ENCODE results near the gene BEGAIN. TPM values are rescaled to one million over a fixed set of nuclear protein-coding genes. Genes with fewer than 3 reads are reported as not detected.

The BEGAIN gene
- total RNA-seq, 3 donors from 2014 or later (not counting 1 experiment from before 2014, with no cell fraction given) = 0.11 to 1.3 TPM; not detected in 1

DNA sequence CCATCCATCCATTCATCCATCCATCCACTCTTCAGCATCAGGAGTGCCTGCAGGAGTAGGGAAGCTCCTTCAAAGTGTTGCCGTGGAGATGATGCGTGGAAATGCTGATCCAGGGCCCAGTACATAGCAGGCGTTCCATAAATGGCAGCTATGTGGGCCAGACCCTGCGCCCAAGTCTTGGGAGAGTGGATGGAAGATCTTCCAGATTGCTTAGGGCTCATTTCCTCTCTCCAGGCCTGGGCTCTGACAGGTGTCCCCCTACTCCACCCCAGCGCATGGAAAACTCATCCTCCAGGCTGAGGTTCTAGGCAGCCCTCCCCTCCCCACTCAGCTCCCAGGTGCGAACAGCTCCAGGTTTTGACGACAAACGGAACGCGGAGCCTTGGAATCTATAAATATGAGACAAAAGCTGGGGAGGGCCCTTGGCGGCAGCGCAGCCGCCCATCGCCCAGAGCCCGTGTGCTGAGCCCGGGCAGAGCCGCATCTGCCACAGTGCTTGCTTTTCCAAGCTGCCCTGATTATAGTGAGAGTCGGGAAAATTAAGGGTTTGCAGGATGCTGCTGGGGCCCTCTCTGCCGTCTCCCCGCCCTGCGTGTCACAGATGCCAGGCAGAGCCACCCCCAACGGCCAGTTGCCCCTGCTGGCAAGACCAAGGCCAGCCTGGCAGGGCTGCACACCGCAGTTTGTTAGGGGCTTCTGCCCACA, 1.6 kb downstream of the BEGAIN start:
- whole genome bisulfite sequencing (ENCODE audit: insufficient coverage) = 95% methylated on average over 23 of the region's 23 CpGs
- no peak for ATAC-seq
- Mint-ChIP-seq H3K27ac (no peak overlapping the region), H3K36me3 (no peaks in the 10 kb centered on the region), H3K27me3 (ENCODE audit: low read depth in 2 of 2) (peaks cover 30 to 35% of the 10 kb centered on the region in 2 donors), H3K9me3 (no peaks in the 10 kb centered on the region), H3K4me3 (peak overlapping the region; percentile 35), H3K4me1 (no peaks in the 10 kb centered on the region)
- TF ChIP-seq, protein P1, sequence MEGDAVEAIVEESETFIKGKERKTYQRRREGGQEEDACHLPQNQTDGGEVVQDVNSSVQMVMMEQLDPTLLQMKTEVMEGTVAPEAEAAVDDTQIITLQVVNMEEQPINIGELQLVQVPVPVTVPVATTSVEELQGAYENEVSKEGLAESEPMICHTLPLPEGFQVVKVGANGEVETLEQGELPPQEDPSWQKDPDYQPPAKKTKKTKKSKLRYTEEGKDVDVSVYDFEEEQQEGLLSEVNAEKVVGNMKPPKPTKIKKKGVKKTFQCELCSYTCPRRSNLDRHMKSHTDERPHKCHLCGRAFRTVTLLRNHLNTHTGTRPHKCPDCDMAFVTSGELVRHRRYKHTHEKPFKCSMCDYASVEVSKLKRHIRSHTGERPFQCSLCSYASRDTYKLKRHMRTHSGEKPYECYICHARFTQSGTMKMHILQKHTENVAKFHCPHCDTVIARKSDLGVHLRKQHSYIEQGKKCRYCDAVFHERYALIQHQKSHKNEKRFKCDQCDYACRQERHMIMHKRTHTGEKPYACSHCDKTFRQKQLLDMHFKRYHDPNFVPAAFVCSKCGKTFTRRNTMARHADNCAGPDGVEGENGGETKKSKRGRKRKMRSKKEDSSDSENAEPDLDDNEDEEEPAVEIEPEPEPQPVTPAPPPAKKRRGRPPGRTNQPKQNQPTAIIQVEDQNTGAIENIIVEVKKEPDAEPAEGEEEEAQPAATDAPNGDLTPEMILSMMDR (IDR thresholded peaks at IDR 0.05) = no peak
- Histone ChIP-seq H3K36me3 (ENCODE audit: control insufficient read depth, insufficient read depth, low read length) (no peaks in the 10 kb centered on the region), H3K4me3 (ENCODE audit: low read length) (no peak overlapping the region), H3K27ac (ENCODE audit: low read length) (no peak overlapping the region), H3K9me3 (ENCODE audit: control insufficient read depth, insufficient read depth, low read length) (no peaks in the 10 kb centered on the region), H3K27me3 (ENCODE audit: control insufficient read depth, insufficient read depth, low read length) (peaks cover 14% of the 10 kb centered on the region), H3K4me1 (ENCODE audit: control insufficient read depth, insufficient read depth, low read length) (peaks cover 6% of the 10 kb centered on the region)
- no peak for DNase-seq
- intact Hi-C loops (cut with micrococcal nuclease) = no loop called here

DNA sequence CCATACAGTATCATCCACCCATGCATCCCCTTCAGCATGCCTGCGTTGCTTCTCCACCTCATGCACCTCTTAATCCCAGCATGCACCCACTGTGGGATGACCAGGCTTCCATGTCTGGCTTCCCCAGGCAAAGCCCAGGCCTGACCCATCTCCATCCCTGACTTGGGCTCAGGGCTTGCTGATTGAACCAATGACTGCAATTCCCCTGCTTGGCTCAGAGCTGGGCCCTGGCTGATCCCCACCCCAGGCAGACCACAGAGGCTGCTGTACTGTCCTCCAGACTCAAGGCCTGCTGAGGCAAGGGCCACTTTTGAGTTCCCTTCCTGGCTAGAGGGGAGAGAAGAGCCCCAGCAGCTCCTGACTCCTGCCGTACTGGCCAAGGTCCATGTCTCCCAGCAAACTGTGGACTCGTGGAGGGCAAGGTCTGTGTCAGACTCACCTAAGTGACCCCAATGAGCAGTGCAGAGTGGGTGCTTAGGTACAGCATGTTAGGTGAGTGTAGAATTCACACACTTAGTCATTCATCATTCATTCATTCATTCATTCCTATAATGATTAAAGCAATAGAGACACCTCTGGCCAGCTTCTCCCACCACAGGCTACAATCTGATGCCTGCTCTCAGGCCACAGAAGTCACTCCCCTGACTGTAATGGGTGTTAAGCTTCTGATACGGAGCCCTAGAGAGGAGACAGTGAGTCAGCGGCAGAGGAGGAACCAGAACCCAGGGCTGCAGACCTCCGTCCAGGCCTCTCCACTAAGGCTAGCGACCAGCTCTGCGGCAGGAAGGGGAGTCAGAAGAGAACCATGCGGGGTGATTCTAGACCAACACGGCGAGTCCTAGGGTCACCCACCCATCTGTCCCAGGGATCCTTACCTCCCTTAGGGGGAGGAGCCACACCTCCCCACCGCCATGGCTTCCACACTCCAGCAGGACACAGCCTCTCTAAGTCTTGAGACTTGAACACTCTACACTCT, 2.9 kb downstream of the BEGAIN start:
- Histone ChIP-seq H3K4me1 (ENCODE audit: control insufficient read depth, insufficient read depth, low read length) (peaks cover 6% of the 10 kb centered on the region), H3K27me3 (ENCODE audit: control insufficient read depth, insufficient read depth, low read length) (peaks cover 14% of the 10 kb centered on the region), H3K9me3 (ENCODE audit: control insufficient read depth, insufficient read depth, low read length) (no peaks in the 10 kb centered on the region), H3K36me3 (ENCODE audit: control insufficient read depth, insufficient read depth, low read length) (no peaks in the 10 kb centered on the region), H3K27ac (ENCODE audit: low read length) (no peak overlapping the region), H3K4me3 (ENCODE audit: low read length) (no peak overlapping the region)
- no peaks in the 10 kb centered on the region for H3K36me3 Mint-ChIP-seq
- H3K4me1 Mint-ChIP-seq = no peaks in the 10 kb centered on the region
- peaks cover 20 to 27% of the 10 kb centered on the region in 2 donors for H3K27me3 Mint-ChIP-seq (ENCODE audit: low read depth in 2 of 2)
- H3K27ac Mint-ChIP-seq = no peak overlapping the region
- WGBS (ENCODE audit: insufficient coverage) = 89% methylated on average over 12 of the region's 12 CpGs
- no peak overlapping the region for H3K4me3 Mint-ChIP-seq
- no peak for ATAC-seq
- intact Hi-C loops (cut with micrococcal nuclease) = no loop called here
- TF ChIP-seq, protein P1 (IDR thresholded peaks at IDR 0.05) = no peak
- H3K9me3 Mint-ChIP-seq = no peaks in the 10 kb centered on the region
- DNase-seq = no peak

DNA sequence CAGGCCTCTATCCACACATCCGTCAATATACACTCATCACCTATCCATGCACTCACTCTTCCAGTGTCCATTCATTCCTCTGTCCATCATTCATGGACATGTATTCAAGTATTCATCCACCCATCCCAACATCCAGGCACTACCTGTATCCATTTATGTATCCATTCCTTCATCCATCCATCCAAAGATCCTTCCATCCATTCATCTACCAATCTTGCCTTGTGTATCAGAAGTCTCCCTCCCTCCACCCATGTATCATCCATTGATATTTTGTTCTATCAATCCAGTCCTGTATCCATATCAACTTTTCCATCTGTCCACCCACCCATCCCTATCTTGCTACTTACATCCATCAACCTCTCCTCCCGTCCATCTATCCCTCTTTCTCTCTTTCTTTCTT, 4.0 kb downstream of the BEGAIN start:
- no peaks in the 10 kb centered on the region for H3K4me1 Mint-ChIP-seq
- Histone ChIP-seq H3K27me3 (ENCODE audit: control insufficient read depth, insufficient read depth, low read length) (peaks cover 14% of the 10 kb centered on the region), H3K9me3 (ENCODE audit: control insufficient read depth, insufficient read depth, low read length) (peaks cover 4% of the 10 kb centered on the region), H3K4me1 (ENCODE audit: control insufficient read depth, insufficient read depth, low read length) (peaks cover 6% of the 10 kb centered on the region), H3K36me3 (ENCODE audit: control insufficient read depth, insufficient read depth, low read length) (no peaks in the 10 kb centered on the region), H3K27ac (ENCODE audit: low read length) (no peak overlapping the region), H3K4me3 (ENCODE audit: low read length) (no peak overlapping the region)
- H3K4me3 Mint-ChIP-seq = no peak overlapping the region
- no peak overlapping the region for H3K27ac Mint-ChIP-seq
- intact Hi-C loops (cut with micrococcal nuclease) = no loop called here
- ATAC-seq (no peak), DNase-seq (no peak)
- 96% methylated on average over 2 of the region's 2 CpGs for WGBS (ENCODE audit: insufficient coverage)
- H3K9me3 Mint-ChIP-seq = no peaks in the 10 kb centered on the region
- H3K36me3 Mint-ChIP-seq = no peaks in the 10 kb centered on the region
- TF ChIP-seq, protein P1 (IDR thresholded peaks at IDR 0.05) = no peak
- peaks cover 14 to 24% of the 10 kb centered on the region in 2 donors for H3K27me3 Mint-ChIP-seq (ENCODE audit: low read depth in 2 of 2)

Data from natural killer cell (primary cell).